Loucy (cell line): ENCODE data around the gene ASCC2.

Experiments
- H2AFZ ChIP-seq: fragments of 200-600 bp; sonication (generic); 2 replicates; pipeline ENCODE4 v1.6.0; 2016; ENCODE audit warnings: antibody characterized with exemption, mild to moderate bottlenecking, low read length, moderate library complexity
- H3F3A ChIP-seq: fragments of 200-600 bp; 2 replicates; pipeline ENCODE4 v1.6.0; 2016; ENCODE audit warnings: antibody characterized with exemption, low read depth, mild to moderate bottlenecking
- H3K27me3 ChIP-seq: fragments of 200-600 bp; sonication (generic); 2 replicates; pipeline ENCODE4 v1.6.1; 2014; ENCODE audit warnings: low read length, mild to moderate bottlenecking; ENCODE audit not compliant: insufficient read depth, poor library complexity, severe bottlenecking
- H3K36me3 ChIP-seq: fragments of 200-600 bp; sonication (generic); 2 replicates; pipeline ENCODE4 v1.6.1; 2016; ENCODE audit warnings: low read length; ENCODE audit not compliant: insufficient read depth
- H3K4me1 ChIP-seq: fragments of 200-600 bp; sonication (generic); 2 replicates; pipeline ENCODE4 v1.5.1; 2014; ENCODE audit warnings: low read length, mild to moderate bottlenecking; ENCODE audit not compliant: insufficient read depth, poor library complexity, severe bottlenecking
- H3K4me2 ChIP-seq: fragments of 200-600 bp; sonication (generic); 2 replicates; pipeline ENCODE4 v1.6.0; 2014; ENCODE audit warnings: antibody characterized with exemption, low read length, low read depth, mild to moderate bottlenecking; ENCODE audit not compliant: poor library complexity, severe bottlenecking
- H3K4me3 ChIP-seq: fragments of 200-600 bp; sonication (generic); 2 replicates; pipeline ENCODE4 v1.5.1; 2014; ENCODE audit warnings: low read length, mild to moderate bottlenecking, mixed read lengths; ENCODE audit not compliant: poor library complexity, severe bottlenecking
- H3K79me2 ChIP-seq: fragments of 200-600 bp; sonication (generic); 2 replicates; pipeline ENCODE4 v1.6.1; 2014; ENCODE audit warnings: low read length; ENCODE audit not compliant: insufficient read depth
- H3K9ac ChIP-seq: fragments of 200-600 bp; sonication (generic); 2 replicates; pipeline ENCODE4 v1.6.0; 2014; ENCODE audit warnings: mild to moderate bottlenecking, low read depth, low read length, moderate library complexity; ENCODE audit not compliant: poor library complexity, severe bottlenecking
- H3K9me2 ChIP-seq: fragments of 200-600 bp; sonication (generic); replicated peaks from 2 replicates; pipeline ENCODE4 v1.6.1; 2016; ENCODE audit warnings: low read depth, low read length, mixed read lengths
- H3K9me3 ChIP-seq: fragments of 200-600 bp; sonication (generic); 2 replicates; pipeline ENCODE4 v1.6.1; 2014; ENCODE audit warnings: mild to moderate bottlenecking, antibody characterized with exemption, low read length, low read depth; ENCODE audit not compliant: insufficient read depth
- H4K20me1 ChIP-seq: fragments of 200-600 bp; sonication (generic); 2 replicates; pipeline ENCODE4 v1.6.0; 2014; ENCODE audit warnings: antibody characterized with exemption, low read length, mild to moderate bottlenecking; ENCODE audit not compliant: insufficient read depth, poor library complexity, severe bottlenecking
- EZH2phosphoT487 ChIP-seq: fragments of 200-600 bp; IDR thresholded peaks from 2 replicates; pipeline ENCODE4 v1.6.1; 2018; ENCODE audit warnings: antibody characterized with exemption, mild to moderate bottlenecking, moderate library complexity, borderline replicate concordance
- TF ChIP-seq, protein P1 (sequence below): fragments of 200-600 bp; sonication (generic); conservative IDR thresholded peaks from 2 replicates; pipeline ENCODE4 v1.5.1; 2014; ENCODE audit warnings: mild to moderate bottlenecking, antibody characterized with exemption, low read length

Gene ASCC2

DNA sequence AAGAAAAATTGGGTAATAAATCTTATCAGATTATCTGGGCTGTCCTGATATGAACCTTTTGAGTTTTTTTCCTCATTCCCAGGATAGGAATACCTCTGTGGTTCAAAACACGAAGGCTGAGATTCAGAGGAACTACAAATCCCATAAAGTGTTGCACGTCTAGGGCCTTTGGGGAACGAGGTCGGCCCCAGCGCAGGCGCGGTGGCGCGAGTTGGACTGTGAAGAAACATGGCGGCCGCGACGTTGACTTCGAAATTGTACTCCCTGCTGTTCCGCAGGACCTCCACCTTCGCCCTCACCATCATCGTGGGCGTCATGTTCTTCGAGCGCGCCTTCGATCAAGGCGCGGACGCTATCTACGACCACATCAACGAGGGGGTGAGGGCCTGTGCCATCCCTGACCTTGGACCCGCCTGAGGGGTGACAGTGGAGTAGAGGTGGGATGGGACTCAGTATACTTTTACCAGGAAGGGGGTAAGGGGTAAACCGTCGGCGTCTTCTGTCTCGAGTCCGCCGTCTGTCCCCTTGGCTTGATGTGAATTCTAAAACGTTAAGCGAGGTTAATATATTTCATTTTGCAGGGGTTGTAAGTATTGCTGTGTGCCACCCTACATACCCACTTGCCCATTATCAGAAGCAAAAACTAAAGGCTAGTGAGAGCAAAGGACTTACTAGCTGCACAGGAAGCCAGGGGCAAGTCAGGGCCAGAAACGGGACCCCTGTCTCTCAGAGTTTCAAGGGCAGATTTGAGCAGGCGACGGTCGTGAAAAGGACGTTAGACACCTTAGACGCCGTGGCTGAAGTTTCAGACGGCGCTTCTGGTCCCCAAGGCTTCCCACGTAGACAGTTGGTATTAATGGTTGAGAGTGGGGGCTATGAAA, 70.7 kb downstream of the ASCC2 start, which contains the start of gene UQCR10:
UQCR10 (plus strand) TSS at position 199 of the 881 bp plus-strand sequence; CDS start at position 229, 30 bp downstream.
- TF ChIP-seq, protein P1, sequence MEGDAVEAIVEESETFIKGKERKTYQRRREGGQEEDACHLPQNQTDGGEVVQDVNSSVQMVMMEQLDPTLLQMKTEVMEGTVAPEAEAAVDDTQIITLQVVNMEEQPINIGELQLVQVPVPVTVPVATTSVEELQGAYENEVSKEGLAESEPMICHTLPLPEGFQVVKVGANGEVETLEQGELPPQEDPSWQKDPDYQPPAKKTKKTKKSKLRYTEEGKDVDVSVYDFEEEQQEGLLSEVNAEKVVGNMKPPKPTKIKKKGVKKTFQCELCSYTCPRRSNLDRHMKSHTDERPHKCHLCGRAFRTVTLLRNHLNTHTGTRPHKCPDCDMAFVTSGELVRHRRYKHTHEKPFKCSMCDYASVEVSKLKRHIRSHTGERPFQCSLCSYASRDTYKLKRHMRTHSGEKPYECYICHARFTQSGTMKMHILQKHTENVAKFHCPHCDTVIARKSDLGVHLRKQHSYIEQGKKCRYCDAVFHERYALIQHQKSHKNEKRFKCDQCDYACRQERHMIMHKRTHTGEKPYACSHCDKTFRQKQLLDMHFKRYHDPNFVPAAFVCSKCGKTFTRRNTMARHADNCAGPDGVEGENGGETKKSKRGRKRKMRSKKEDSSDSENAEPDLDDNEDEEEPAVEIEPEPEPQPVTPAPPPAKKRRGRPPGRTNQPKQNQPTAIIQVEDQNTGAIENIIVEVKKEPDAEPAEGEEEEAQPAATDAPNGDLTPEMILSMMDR, result no peak
- TF ChIP-seq EZH2phosphoT487, result no peak

DNA sequence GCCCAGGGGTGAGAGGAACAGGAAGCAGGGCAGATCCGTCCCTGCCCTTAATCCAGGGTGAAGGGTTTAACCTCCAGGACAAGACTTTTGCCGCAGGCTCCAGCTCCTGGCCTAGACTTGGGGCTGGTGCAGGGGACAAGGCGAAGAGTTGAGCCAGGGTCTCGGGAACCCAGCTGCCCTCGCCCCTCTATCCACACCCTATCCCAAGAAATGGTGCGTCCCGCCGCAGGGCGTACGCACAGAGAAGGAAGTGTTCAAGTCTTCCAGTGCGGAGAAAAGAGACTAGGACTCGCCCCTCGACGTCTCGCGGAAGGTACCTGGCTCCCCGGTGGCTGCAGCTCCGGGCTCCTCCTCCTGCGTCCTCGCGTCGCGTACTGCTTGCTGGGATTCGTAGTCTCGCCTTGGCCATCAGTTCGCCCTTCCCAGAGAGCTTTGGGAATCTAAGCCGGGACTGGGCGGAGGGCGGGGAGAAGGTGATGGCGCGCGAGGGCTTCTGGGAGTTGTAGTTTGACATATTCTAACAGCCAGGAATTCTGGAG, 71.4 kb downstream of the ASCC2 start, which contains the start of gene ZMAT5:
ZMAT5 (minus strand) TSS at position 376 of the 539 bp plus-strand sequence. CDS start 18,463 bp downstream, outside the sequence.
- Histone ChIP-seq H2AFZ (peak within 1 kb of the TSS; percentile 94), H3K9me3 (no peaks in the 10 kb centered on the region), H3K36me3 (peaks cover 9% of the 10 kb centered on the region; the same call in 1 of the 2 replicates), H3K9me2 (no peaks in the 10 kb centered on the region), H3K79me2 (peaks cover 40% of the 10 kb centered on the region), H3K27me3 (no peaks in the 10 kb centered on the region), H3F3A (no peaks in the 10 kb centered on the region), H3K9ac (peak within 1 kb of the TSS; percentile 94), H3K4me2 (peak within 1 kb of the TSS; percentile 97), H3K4me1 (peaks cover 31% of the 10 kb centered on the region), H3K4me3 (peak within 1 kb of the TSS; percentile 94), H4K20me1 (peaks cover 3% of the 10 kb centered on the region)
- TF ChIP-seq, protein P1, result no peak
- no peak for TF ChIP-seq EZH2phosphoT487

More for the DNA sequence above, 70.7 kb downstream of the ASCC2 start, which contains the start of gene UQCR10:
- no peaks in the 10 kb centered on the region for H3F3A ChIP-seq
- peak within 1 kb of the TSS; percentile 94 for H2AFZ ChIP-seq
- peak within 1 kb of the TSS; percentile 97 for H3K4me2 ChIP-seq
- peak within 1 kb of the TSS; percentile 94 for H3K9ac ChIP-seq
- peaks cover 40% of the 10 kb centered on the region for H3K79me2 ChIP-seq
- no peaks in the 10 kb centered on the region for H3K9me3 ChIP-seq
- H3K4me1 ChIP-seq, result peaks cover 31% of the 10 kb centered on the region
- H4K20me1 ChIP-seq, result peaks cover 3% of the 10 kb centered on the region
- H3K4me3 ChIP-seq, result peak within 1 kb of the TSS; percentile 94
- H3K27me3 ChIP-seq, result no peaks in the 10 kb centered on the region
- no peaks in the 10 kb centered on the region for H3K9me2 ChIP-seq
- H3K36me3 ChIP-seq, result peaks cover 9% of the 10 kb centered on the region; the same call in 1 of the 2 replicates

DNA sequence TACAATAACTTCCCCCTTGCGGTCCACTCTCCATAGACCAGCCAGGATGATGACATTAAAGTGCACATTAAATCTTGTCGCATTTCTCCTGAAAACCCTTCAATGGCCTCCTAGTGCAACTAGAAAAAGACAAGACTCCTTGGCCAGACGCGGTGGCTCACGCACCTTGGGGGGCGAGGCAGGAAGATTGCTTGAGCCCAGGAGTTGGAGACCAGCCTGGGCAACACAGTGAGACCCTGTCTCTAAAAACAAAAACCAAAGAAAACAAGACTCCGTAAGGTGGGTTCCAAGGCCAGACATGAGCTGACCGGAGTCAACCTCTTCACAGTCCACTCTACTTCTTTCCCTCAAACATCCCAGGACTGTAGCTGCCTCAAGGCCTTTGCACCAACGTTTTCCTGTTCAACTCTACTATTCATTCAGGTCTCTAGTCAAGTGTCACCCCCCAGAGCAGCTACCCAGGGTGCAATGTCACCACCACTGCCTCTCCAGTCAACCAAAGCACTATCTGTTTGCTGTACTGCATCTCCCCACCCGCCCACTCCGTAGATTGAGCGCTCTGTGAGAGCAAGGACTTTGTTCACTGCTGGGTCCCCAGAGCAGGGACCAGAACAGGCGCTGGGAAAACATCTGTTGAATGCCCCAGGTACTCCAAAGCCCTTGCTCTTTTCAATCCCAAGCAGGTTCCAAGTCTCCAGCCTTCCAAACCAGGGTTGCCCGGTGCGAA, 72.0 kb downstream of the ASCC2 start:
- H2AFZ ChIP-seq, result peak overlapping the region; percentile 83
- H3K9ac ChIP-seq, result peak overlapping the region; percentile 87
- peaks cover 3% of the 10 kb centered on the region for H4K20me1 ChIP-seq
- H3K9me2 ChIP-seq, result no peaks in the 10 kb centered on the region
- peak overlapping the region; percentile 94 for H3K4me3 ChIP-seq
- peaks cover 9% of the 10 kb centered on the region; the same call in 1 of the 2 replicates for H3K36me3 ChIP-seq
- H3K79me2 ChIP-seq, result peaks cover 40% of the 10 kb centered on the region
- H3K27me3 ChIP-seq, result no peaks in the 10 kb centered on the region
- no peaks in the 10 kb centered on the region for H3F3A ChIP-seq
- peak overlapping the region; percentile 89 for H3K4me2 ChIP-seq
- peaks cover 31% of the 10 kb centered on the region for H3K4me1 ChIP-seq
- H3K9me3 ChIP-seq, result no peaks in the 10 kb centered on the region
- TF ChIP-seq, protein P1, result no peak
